NCI-H1436 treated with DMSO at 0.1 percent for 48 hours (cell line): ENCODE measurements around the gene ZNF598.

ENCODE experiments used
- DNase-seq: peaks from one replicate; lab custom pipeline; 2025; lab: John Stamatoyannopoulos, UW

The ZNF598 gene

GRCh38 chr16:2006317-2006716 lies 3.3 kb downstream of the ZNF598 start:
- no peak for DNase-seq

GRCh38 chr16:2005646-2006045 lies 4.0 kb downstream of the ZNF598 start:
- DNase-seq: no peak

GRCh38 chr16:2004795-2005517 lies 4.7 kb downstream of the ZNF598 start:
- no peak for DNase-seq

GRCh38 chr16:2003827-2004641 lies 5.6 kb downstream of the ZNF598 start:
- DNase-seq: peak; percentile 64

- no peak for DNase-seq
Observed at GRCh38 chr16:2003231-2003826, 6.3 kb downstream of the ZNF598 start.

- no peak for DNase-seq
Observed at GRCh38 chr16:2002406-2003230, 7.0 kb downstream of the ZNF598 start.

GRCh38 chr16:2001456-2002355 lies 7.9 kb downstream of the ZNF598 start:
- DNase-seq: no peak

- DNase-seq: no peak
Observed at GRCh38 chr16:2001035-2001434, 8.6 kb downstream of the ZNF598 start.

- DNase-seq: no peak
Observed at GRCh38 chr16:1999866-2000514, 9.6 kb downstream of the ZNF598 start.

GRCh38 chr16:1998852-1999801 lies 10.5 kb downstream of the ZNF598 start:
- DNase-seq: no peak

GRCh38 chr16:1998360-1998835 lies 11.2 kb downstream of the ZNF598 start:
- no peak for DNase-seq

GRCh38 chr16:1997494-1998359 lies 11.9 kb downstream of the ZNF598 start:
- DNase-seq: no peak

GRCh38 chr16:1993731-1994131 lies 15.9 kb downstream of the ZNF598 start:
- no peak for DNase-seq

GRCh38 chr16:1992704-1993317 lies 16.8 kb downstream of the ZNF598 start:
- no peak for DNase-seq

GRCh38 chr16:1991948-1992703 lies 17.5 kb downstream of the ZNF598 start:
- DNase-seq: no peak

GRCh38 chr16:1991588-1991947 lies 18.1 kb downstream of the ZNF598 start:
- no peak for DNase-seq

GRCh38 chr16:1991135-1991551 lies 18.5 kb downstream of the ZNF598 start:
- no peak for DNase-seq
